Measurements from ENCODE around the gene PTPN1.
"Not testable (repeated sequence)": the region's sequence is repeated elsewhere in the genome, so short reads cannot be mapped to it uniquely, and the experiment has no call there.

The PTPN1 gene

GRCh38 chr20:50588034-50588736 is 78.0 kb downstream of the PTPN1 start:
- DNase-seq (ENCODE audit: low read depth in 4 of 4, low spot score in 1 of 4) = peak; percentile 59 to 65 (median 63)

- DNase-seq (ENCODE audit: low read depth in 4 of 4, low spot score in 1 of 4) = no peak
These were observed 79.6 kb downstream of the PTPN1 start for GRCh38 chr20:50589548-50590347.

- no peak for DNase-seq (ENCODE audit: low read depth in 4 of 4, low spot score in 1 of 4)
These were observed 80.1 kb downstream of the PTPN1 start for GRCh38 chr20:50590348-50590664.

- DNase-seq (ENCODE audit: low read depth in 4 of 4, low spot score in 1 of 4) = no peak
These were observed 81.2 kb downstream of the PTPN1 start for GRCh38 chr20:50591233-50591852.

GRCh38 chr20:50592282-50593004 is 82.3 kb downstream of the PTPN1 start:
- no peak for DNase-seq (ENCODE audit: low read depth in 4 of 4, low spot score in 1 of 4)

GRCh38 chr20:50593005-50593335 is 82.8 kb downstream of the PTPN1 start:
- DNase-seq (ENCODE audit: low read depth in 4 of 4, low spot score in 1 of 4) = no peak

GRCh38 chr20:50594231-50594590 is 84.0 kb downstream of the PTPN1 start:
- no peak for DNase-seq (ENCODE audit: low read depth in 4 of 4, low spot score in 1 of 4)

GRCh38 chr20:50594591-50595432 is 84.6 kb downstream of the PTPN1 start:
- DNase-seq (ENCODE audit: low read depth in 4 of 4, low spot score in 1 of 4) = no peak

GRCh38 chr20:50595433-50595895 is 85.3 kb downstream of the PTPN1 start:
- no peak for DNase-seq (ENCODE audit: low read depth in 4 of 4, low spot score in 1 of 4)

GRCh38 chr20:50595988-50596693 is 86.0 kb downstream of the PTPN1 start:
- DNase-seq (ENCODE audit: low read depth in 4 of 4, low spot score in 1 of 4) = no peak

- DNase-seq (ENCODE audit: low read depth in 4 of 4, low spot score in 1 of 4) = no peak
These were observed 86.5 kb downstream of the PTPN1 start for GRCh38 chr20:50596694-50597021.

- no peak for DNase-seq (ENCODE audit: low read depth in 4 of 4, low spot score in 1 of 4)
These were observed 87.3 kb downstream of the PTPN1 start for GRCh38 chr20:50597406-50597969.

GRCh38 chr20:50598074-50598473 is 87.9 kb downstream of the PTPN1 start:
- DNase-seq (ENCODE audit: low read depth in 4 of 4, low spot score in 1 of 4) = no peak

- not testable (repeated sequence) for DNase-seq (ENCODE audit: low read depth in 4 of 4, low spot score in 1 of 4)
These were observed 88.6 kb downstream of the PTPN1 start for GRCh38 chr20:50598768-50599167.

- no peak for DNase-seq (ENCODE audit: low read depth in 4 of 4, low spot score in 1 of 4)
These were observed 90.2 kb downstream of the PTPN1 start for GRCh38 chr20:50600281-50600895.

- DNase-seq (ENCODE audit: low read depth in 4 of 4, low spot score in 1 of 4) = no peak
These were observed 91.6 kb downstream of the PTPN1 start for GRCh38 chr20:50601511-50602431.

- no peak for DNase-seq (ENCODE audit: low read depth in 4 of 4, low spot score in 1 of 4)
These were observed 92.4 kb downstream of the PTPN1 start for GRCh38 chr20:50602432-50603088.

GRCh38 chr20:50604451-50604850 is 94.3 kb downstream of the PTPN1 start:
- no peak for DNase-seq (ENCODE audit: low read depth in 4 of 4, low spot score in 1 of 4)

Data from stimulated activated CD4-positive, alpha-beta T cell treated with anti-CD3 and anti-CD28 coated beads, Interleukin-1b, Interleukin-23, amount 100 ng/mL, for 24 hours (primary cell).